HUES48 (cell line): Measurements from ENCODE around the gene RAD51.

ENCODE experiments used
- H3K27ac ChIP-seq: one replicate; pipeline ENCODE4 v1.7.0; 2013; ENCODE audit warnings: low read depth, low read length, inconsistent platforms
- H3K27me3 ChIP-seq: 2 replicates; pipeline ENCODE4 v1.6.1; 2013; ENCODE audit warnings: mild to moderate bottlenecking, low read length; ENCODE audit not compliant: control insufficient read depth, insufficient read depth
- H3K36me3 ChIP-seq: 2 replicates; pipeline ENCODE4 v1.6.1; 2013; ENCODE audit warnings: low read length; ENCODE audit not compliant: control insufficient read depth, insufficient read depth
- H3K4me1 ChIP-seq: 2 replicates; pipeline ENCODE4 v1.6.1; 2013; ENCODE audit warnings: mild to moderate bottlenecking, low read length; ENCODE audit not compliant: control insufficient read depth, insufficient read depth
- H3K4me3 ChIP-seq: 2 replicates; pipeline ENCODE4 v1.5.1; 2013; ENCODE audit warnings: mild to moderate bottlenecking, low read depth, low read length
- H3K9ac ChIP-seq: 2 replicates; pipeline ENCODE4 v1.6.1; 2013; ENCODE audit warnings: mild to moderate bottlenecking, low read depth, low read length, moderate library complexity
- H3K9me3 ChIP-seq: 2 replicates; pipeline ENCODE4 v1.6.1; 2013; ENCODE audit warnings: low read length; ENCODE audit not compliant: control insufficient read depth, insufficient read depth

The RAD51 gene

GRCh38 chr15:40762919-40763800, 68.2 kb downstream of the RAD51 start:
- Histone ChIP-seq H3K9me3 (no peaks in the 10 kb centered on the region), H3K27me3 (0 out of 2 replicates have a peak, but pooled peaks cover 3% of the 10 kb centered on the region), H3K4me1 (peaks cover 28% of the 10 kb centered on the region), H3K9ac (0 out of 2 replicates have a peak overlapping the region, but pooled peaks have one; percentile 28), H3K27ac (peak overlapping the region; percentile 68), H3K36me3 (peaks cover 4% of the 10 kb centered on the region), H3K4me3 (peak overlapping the region; percentile 76)

- Histone ChIP-seq H3K27me3 (0 out of 2 replicates have a peak, but pooled peaks cover 3% of the 10 kb centered on the region), H3K9me3 (no peaks in the 10 kb centered on the region), H3K27ac (peak within 1 kb of the TSS; percentile 68), H3K4me3 (peak within 1 kb of the TSS; percentile 76), H3K4me1 (peaks cover 28% of the 10 kb centered on the region), H3K36me3 (peaks cover 4% of the 10 kb centered on the region), H3K9ac (peak within 1 kb of the TSS; percentile 61)
These were observed 69.0 kb downstream of the RAD51 start, which contains the start of gene GCHFR for GRCh38 chr15:40763801-40764628. TSS of gene GCHFR (plus strand) at chr15:40764068. CDS start at chr15:40764181, 113 bp downstream.

GRCh38 chr15:40764629-40765103, 69.7 kb downstream of the RAD51 start:
- Histone ChIP-seq H3K9ac (peak overlapping the region; percentile 61), H3K9me3 (no peaks in the 10 kb centered on the region), H3K27me3 (0 out of 2 replicates have a peak, but pooled peaks cover 3% of the 10 kb centered on the region), H3K4me3 (peak overlapping the region; percentile 76), H3K27ac (peak overlapping the region; percentile 56), H3K36me3 (peaks cover 4% of the 10 kb centered on the region), H3K4me1 (peaks cover 28% of the 10 kb centered on the region)

GRCh38 chr15:40766194-40766815, 71.3 kb downstream of the RAD51 start:
- 0 out of 2 replicates have a peak, but pooled peaks cover 3% of the 10 kb centered on the region for H3K27me3 ChIP-seq
- H3K36me3 ChIP-seq, result peaks cover 4% of the 10 kb centered on the region
- H3K9me3 ChIP-seq, result no peaks in the 10 kb centered on the region
- peaks cover 28% of the 10 kb centered on the region for H3K4me1 ChIP-seq
- H3K27ac ChIP-seq, result peak overlapping the region; percentile 56
- H3K4me3 ChIP-seq, result no peak overlapping the region
- no peak overlapping the region for H3K9ac ChIP-seq

- H3K9ac ChIP-seq, result no peak overlapping the region
- peaks cover 6% of the 10 kb centered on the region for H3K36me3 ChIP-seq
- no peak overlapping the region for H3K4me3 ChIP-seq
- H3K27me3 ChIP-seq, result 0 out of 2 replicates have a peak, but pooled peaks cover 3% of the 10 kb centered on the region
- peak overlapping the region; percentile 11 for H3K27ac ChIP-seq
- no peaks in the 10 kb centered on the region for H3K9me3 ChIP-seq
- H3K4me1 ChIP-seq, result peaks cover 28% of the 10 kb centered on the region
These were observed 72.2 kb downstream of the RAD51 start for GRCh38 chr15:40766906-40767837.

GRCh38 chr15:40767838-40768500, 73.0 kb downstream of the RAD51 start:
- Histone ChIP-seq H3K9me3 (no peaks in the 10 kb centered on the region), H3K4me3 (no peak overlapping the region), H3K9ac (no peak overlapping the region), H3K36me3 (peaks cover 11% of the 10 kb centered on the region), H3K27ac (no peak overlapping the region), H3K27me3 (no peaks in the 10 kb centered on the region), H3K4me1 (peaks cover 28% of the 10 kb centered on the region)

- no peak overlapping the region for H3K9ac ChIP-seq
- peaks cover 19% of the 10 kb centered on the region for H3K36me3 ChIP-seq
- H3K27me3 ChIP-seq, result no peaks in the 10 kb centered on the region
- H3K27ac ChIP-seq, result no peak overlapping the region
- no peaks in the 10 kb centered on the region for H3K9me3 ChIP-seq
- H3K4me3 ChIP-seq, result no peak overlapping the region
- H3K4me1 ChIP-seq, result peaks cover 28% of the 10 kb centered on the region
These were observed 73.7 kb downstream of the RAD51 start for GRCh38 chr15:40768521-40769273.

GRCh38 chr15:40769274-40770146, 74.5 kb downstream of the RAD51 start, which contains the start of gene C15orf62:
TSS of gene C15orf62 (plus strand) at chr15:40769980. CDS start at chr15:40770496, 516 bp downstream.
- Histone ChIP-seq H3K4me1 (peaks cover 28% of the 10 kb centered on the region), H3K9me3 (no peaks in the 10 kb centered on the region), H3K9ac (no peak within 1 kb of the TSS), H3K36me3 (peaks cover 27% of the 10 kb centered on the region), H3K4me3 (no peak within 1 kb of the TSS), H3K27me3 (no peaks in the 10 kb centered on the region), H3K27ac (no peak within 1 kb of the TSS)
